GM19240 (cell line): ENCODE results near the gene ZNF610.

Experiments
- DNase-seq: peaks from one replicate; pipeline ENCODE4 v3.0.0; 2011; ENCODE audit warnings: low spot score; ENCODE audit not compliant: insufficient read length

The ZNF610 gene

GRCh38 chr19:52397310-52398080 lies 61.5 kb downstream of the ZNF610 start, which contains the start of gene ZNF528:
TSS of gene ZNF528 (plus strand) at chr19:52397849. CDS start at chr19:52402014, 4,165 bp downstream.
- DNase-seq: peak; percentile 89

- peak; percentile 4 for DNase-seq
Observed at GRCh38 chr19:52398081-52398441, 62.0 kb downstream of the ZNF610 start.

- DNase-seq: no peak
Observed at GRCh38 chr19:52410276-52410675, 74.2 kb downstream of the ZNF610 start.

- no peak for DNase-seq
Observed at GRCh38 chr19:52415711-52416110, 79.7 kb downstream of the ZNF610 start.
